ENCODE measurements around the gene PRDM16.

DNA sequence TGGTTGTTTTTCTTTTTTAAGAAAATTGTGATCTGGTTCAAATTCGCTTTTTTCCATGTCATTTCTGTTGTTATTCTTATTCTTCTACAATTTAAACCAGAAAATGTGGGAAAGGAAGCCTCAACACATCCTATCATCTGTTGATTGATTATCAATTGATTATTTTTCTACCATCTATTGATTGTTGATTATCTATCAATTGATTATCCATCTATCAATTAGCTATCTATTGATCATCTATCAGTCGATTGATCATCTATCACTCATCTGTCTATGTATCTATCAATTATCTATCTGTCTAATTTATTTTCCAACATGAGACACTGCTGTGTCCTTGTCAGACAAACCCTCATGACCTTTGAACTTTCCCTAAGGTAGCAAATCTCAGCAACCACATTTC lies 249.3 kb downstream of the PRDM16 start:
- no peak for TF ChIP-seq POLR2A (IDR thresholded peaks at IDR 0.05; ENCODE audit: low read length)
- TF ChIP-seq GATA1 (IDR thresholded peaks at IDR 0.05; ENCODE audit: low read depth, low read length) = no peak

All from erythroblast (primary cell).